ENCODE results near the gene SELENON.
"Not testable (repeated sequence)": the region's sequence is repeated elsewhere in the genome, so short reads cannot be mapped to it uniquely, and the experiment has no call there.

The SELENON gene

GRCh38 chr1:25831569-25832196 is 31.7 kb downstream of the SELENON start:
- DNase-seq (ENCODE audit: low read depth): no peak

GRCh38 chr1:25832336-25833037 is 32.5 kb downstream of the SELENON start:
- DNase-seq (ENCODE audit: low read depth): no peak

- no peak for DNase-seq (ENCODE audit: low read depth)
Measured at GRCh38 chr1:25833158-25833557, 33.2 kb downstream of the SELENON start.

GRCh38 chr1:25834894-25835293 is 34.9 kb downstream of the SELENON start:
- DNase-seq (ENCODE audit: low read depth): peak; percentile 28

GRCh38 chr1:25836695-25837094 is 36.7 kb downstream of the SELENON start:
- no peak for DNase-seq (ENCODE audit: low read depth)

- DNase-seq (ENCODE audit: low read depth): no peak
Measured at GRCh38 chr1:25837262-25837875, 37.4 kb downstream of the SELENON start.

- DNase-seq (ENCODE audit: low read depth): not testable (repeated sequence)
Measured at GRCh38 chr1:25839808-25840207, 39.8 kb downstream of the SELENON start.

- no peak for DNase-seq (ENCODE audit: low read depth)
Measured at GRCh38 chr1:25843483-25843882, 43.5 kb downstream of the SELENON start.

GRCh38 chr1:25844536-25845337 is 44.7 kb downstream of the SELENON start:
- DNase-seq (ENCODE audit: low read depth): no peak

GRCh38 chr1:25845664-25846063 is 45.7 kb downstream of the SELENON start:
- DNase-seq (ENCODE audit: low read depth): no peak

- DNase-seq (ENCODE audit: low read depth): no peak
Measured at GRCh38 chr1:25847929-25848328, 47.9 kb downstream of the SELENON start.

GRCh38 chr1:25848531-25848930 is 48.5 kb downstream of the SELENON start:
- DNase-seq (ENCODE audit: low read depth): peak; percentile 23

- DNase-seq (ENCODE audit: low read depth): peak; percentile 26
Measured at GRCh38 chr1:25854554-25854953, 54.6 kb downstream of the SELENON start.

GRCh38 chr1:25856856-25857255 is 56.9 kb downstream of the SELENON start:
- DNase-seq (ENCODE audit: low read depth): no peak

- DNase-seq (ENCODE audit: low read depth): no peak
Measured at GRCh38 chr1:25858494-25858893, 58.5 kb downstream of the SELENON start.

GRCh38 chr1:25858906-25859789 is 59.2 kb downstream of the SELENON start, which contains the start of gene AUNIP:
Gene AUNIP, minus strand, starts transcription at chr1:25859457. Its CDS starts 100 bp downstream, at chr1:25859357.
- DNase-seq (ENCODE audit: low read depth): peak; percentile 90

- no peak for DNase-seq (ENCODE audit: low read depth)
Measured at GRCh38 chr1:25861316-25862286, 61.6 kb downstream of the SELENON start.

- DNase-seq (ENCODE audit: low read depth): no peak
Measured at GRCh38 chr1:25862785-25863485, 62.9 kb downstream of the SELENON start.

GRCh38 chr1:25863486-25864262 is 63.7 kb downstream of the SELENON start:
- DNase-seq (ENCODE audit: low read depth): no peak
